HepG2 (cell line): ENCODE data around the gene CD68. TPM values are rescaled to one million over a fixed set of nuclear protein-coding genes. Genes with fewer than 3 reads are reported as not detected.

ENCODE experiments used
- ATRX ChIP-seq: sonication (generic); formaldehyde crosslinking; IDR thresholded peaks from 2 replicates; pipeline ENCODE4 v1.4.0; 2020; ENCODE audit warnings: missing genetic modification reagents, borderline replicate concordance
- HES4 ChIP-seq: sonication (generic); formaldehyde crosslinking; IDR thresholded peaks from 2 replicates; pipeline ENCODE4 v1.9.0; 2021; ENCODE audit warnings: mild to moderate bottlenecking, missing genetic modification reagents, borderline replicate concordance
- IRF9 ChIP-seq: sonication (generic); formaldehyde crosslinking; IDR thresholded peaks from 2 replicates; pipeline ENCODE4 v1.8.0; 2022; ENCODE audit warnings: missing genetic modification reagents, mild to moderate bottlenecking, borderline replicate concordance
- KDM4B ChIP-seq: sonication (generic); formaldehyde crosslinking; IDR thresholded peaks from 2 replicates; pipeline ENCODE4 v1.4.0; 2020; ENCODE audit warnings: missing genetic modification reagents
- MAZ ChIP-seq, 2 experiments: sonication (generic) in 1 of 2; formaldehyde crosslinking in 1 of 2; IDR thresholded peaks; 2 replicates each; pipeline versions ENCODE4 v1.5.0 to v1.6.1; 2012 to 2020; ENCODE audit warnings: low read depth in 2 of 2, mild to moderate bottlenecking in 2 of 2, borderline replicate concordance in 1 of 2, improper control_type of control experiment in 1 of 2, low read length in 1 of 2, missing genetic modification reagents in 1 of 2, moderate library complexity in 1 of 2
- MXD1 ChIP-seq: sonication (generic); formaldehyde crosslinking; IDR thresholded peaks from 2 replicates; pipeline ENCODE4 v1.4.0; 2020; ENCODE audit warnings: mild to moderate bottlenecking, missing genetic modification reagents
- MXI1 ChIP-seq: IDR thresholded peaks from 3 replicates; pipeline ENCODE4 v1.6.1; 2012; ENCODE audit warnings: low read depth, low read length, inconsistent platforms, borderline replicate concordance
- NFIB ChIP-seq: sonication (generic); formaldehyde crosslinking; IDR thresholded peaks from 2 replicates; pipeline ENCODE4 v1.9.0; 2021; ENCODE audit warnings: missing genetic modification reagents, mild to moderate bottlenecking, borderline replicate concordance
- RBFOX2 ChIP-seq: fragments of 200-400 bp; formaldehyde crosslinking; IDR thresholded peaks from 2 replicates; pipeline ENCODE4 v1.6.1; 2017; ENCODE audit warnings: low read depth, mild to moderate bottlenecking, low read length
- SMAD1 ChIP-seq: sonication (generic); formaldehyde crosslinking; IDR thresholded peaks from 2 replicates; pipeline ENCODE4 v1.4.0; 2020; ENCODE audit warnings: missing genetic modification reagents, low read depth, mild to moderate bottlenecking, borderline replicate concordance
- ZFP36L2 ChIP-seq: sonication (generic); formaldehyde crosslinking; IDR thresholded peaks from 2 replicates; pipeline ENCODE4 v1.4.0; 2020; ENCODE audit warnings: missing genetic modification reagents
- ZNF235 ChIP-seq: sonication (generic); formaldehyde crosslinking; IDR thresholded peaks from 2 replicates; pipeline ENCODE4 v1.8.1; 2023; ENCODE audit warnings: mild to moderate bottlenecking, missing genetic modification reagents, borderline replicate concordance
- ZNF512 ChIP-seq: sonication (generic); formaldehyde crosslinking; IDR thresholded peaks from 2 replicates; pipeline ENCODE4 v1.4.0; 2020; ENCODE audit warnings: mild to moderate bottlenecking, missing genetic modification reagents
- ZNF512B ChIP-seq: sonication (generic); formaldehyde crosslinking; IDR thresholded peaks from 2 replicates; pipeline ENCODE4 v1.5.1; 2020; ENCODE audit warnings: missing genetic modification reagents, mild to moderate bottlenecking, borderline replicate concordance
- ZNF710 ChIP-seq: sonication (generic); formaldehyde crosslinking; IDR thresholded peaks from 2 replicates; pipeline ENCODE4 v1.5.0; 2020; ENCODE audit warnings: mild to moderate bottlenecking, missing genetic modification reagents, borderline replicate concordance
- ZNF841 ChIP-seq: sonication (generic); formaldehyde crosslinking; IDR thresholded peaks from 2 replicates; pipeline ENCODE4 v1.8.1; 2023; ENCODE audit warnings: missing genetic modification reagents, borderline replicate concordance
- ZSCAN29 ChIP-seq: sonication (generic); formaldehyde crosslinking; conservative IDR thresholded peaks from 2 replicates; pipeline ENCODE4 v1.4.0; 2020; ENCODE audit warnings: mild to moderate bottlenecking, missing genetic modification reagents
- polyA plus RNA-seq, 8 experiments: library from polyadenylated mRNA; depleted of rRNA in 3 of 8; stranded (reverse) in 7 of 8; unstranded in 1 of 8; fragments of >200 nt; fragmentation: Illumina TruSeq in 4 of 8; extraction: Trizol in 4 of 8; gene quantifications; 2 replicates each; pipeline versions ENCODE4 v1.2.1 to v1.2.3, GENCODE V29; 2011 to 2016; ENCODE audit warnings: low read depth in 4 of 8, missing spikeins in 1 of 8, mixed read lengths in 1 of 8; ENCODE audit not compliant: insufficient read depth in 1 of 8
- total RNA-seq, 5 experiments: library from RNA; depleted of rRNA; stranded (reverse); fragments of >200 nt; fragmentation: Illumina TruSeq; extraction: Trizol; gene quantifications; 2 replicates each; pipeline ENCODE4 v1.2.3, GENCODE V29; 2016; ENCODE audit warnings: low read depth in 1 of 5

The CD68 gene
- total and polyA plus RNA-seq, 2 of the 13 experiments (the other 11 are each of a cell fraction or from before 2014, with no cell fraction given): 10.3 to 104 TPM

- no peak for TF ChIP-seq ZNF512
- no peak for TF ChIP-seq NFIB (CRISPR knock-in tag)
- peak; percentile 58; the same call in 1 of the 2 replicates for TF ChIP-seq ZNF512B (CRISPR knock-in tag)
- no peak for TF ChIP-seq ATRX (CRISPR knock-in tag)
- TF ChIP-seq RBFOX2: peak; percentile 75
- TF ChIP-seq MAZ (IDR thresholded peaks at IDR 0.05; ENCODE audit: borderline replicate concordance, low read depth, low read length): no peak
- TF ChIP-seq MAZ (CRISPR knock-in tag; IDR thresholded peaks at IDR 0.05; ENCODE audit: low read depth): peak; percentile 57
- no peak for TF ChIP-seq ZNF841 (CRISPR knock-in tag)
- no peak for TF ChIP-seq ZFP36L2 (CRISPR knock-in tag)
- no peak for TF ChIP-seq SMAD1
- peak; percentile 98 for TF ChIP-seq MXI1
- TF ChIP-seq ZNF710 (CRISPR knock-in tag): no peak; the same call in 1 of the 2 replicates
- no peak for TF ChIP-seq ZSCAN29 (CRISPR knock-in tag)
- 0 out of 2 replicates have a peak, but pooled peaks have one; percentile 38 for TF ChIP-seq HES4 (CRISPR knock-in tag)
- TF ChIP-seq ZNF235 (CRISPR knock-in tag): 0 out of 2 replicates have a peak, but pooled peaks have one; percentile 12
- TF ChIP-seq IRF9: 0 out of 2 replicates have a peak, but pooled peaks have one; percentile 21
- TF ChIP-seq KDM4B (CRISPR knock-in tag): peak; percentile 53; the same call in 1 of the 2 replicates
- no peak; the same call in 1 of the 2 replicates for TF ChIP-seq MXD1 (CRISPR knock-in tag)
Observed at GRCh38 chr17:7579001-7579833, at the start of gene CD68 (continued).
